HG03354 (cell line): Measurements from ENCODE around the gene TULP4.

Experiments
- ATAC-seq: cut with Tn5 transposase; IDR thresholded peaks from one replicate; pipeline ENCODE4 v1.9.1; 2021; ENCODE audit warnings: mild to moderate bottlenecking; ENCODE audit not compliant: unreplicated experiment, poor library complexity, severe bottlenecking

Gene TULP4

GRCh38 chr6:158312165-158312564, at the start of gene TULP4:
Gene TULP4 (plus strand): TSS chr6:158312465. CDS start chr6:158314017, 1,552 bp downstream.
- ATAC-seq = no peak

GRCh38 chr6:158262755-158263154, 49.5 kb upstream of the TULP4 start:
- ATAC-seq = no peak

GRCh38 chr6:158264180-158264579, 48.1 kb upstream of the TULP4 start:
- ATAC-seq = no peak

GRCh38 chr6:158266131-158266530, 46.1 kb upstream of the TULP4 start:
- ATAC-seq = no peak

DNA sequence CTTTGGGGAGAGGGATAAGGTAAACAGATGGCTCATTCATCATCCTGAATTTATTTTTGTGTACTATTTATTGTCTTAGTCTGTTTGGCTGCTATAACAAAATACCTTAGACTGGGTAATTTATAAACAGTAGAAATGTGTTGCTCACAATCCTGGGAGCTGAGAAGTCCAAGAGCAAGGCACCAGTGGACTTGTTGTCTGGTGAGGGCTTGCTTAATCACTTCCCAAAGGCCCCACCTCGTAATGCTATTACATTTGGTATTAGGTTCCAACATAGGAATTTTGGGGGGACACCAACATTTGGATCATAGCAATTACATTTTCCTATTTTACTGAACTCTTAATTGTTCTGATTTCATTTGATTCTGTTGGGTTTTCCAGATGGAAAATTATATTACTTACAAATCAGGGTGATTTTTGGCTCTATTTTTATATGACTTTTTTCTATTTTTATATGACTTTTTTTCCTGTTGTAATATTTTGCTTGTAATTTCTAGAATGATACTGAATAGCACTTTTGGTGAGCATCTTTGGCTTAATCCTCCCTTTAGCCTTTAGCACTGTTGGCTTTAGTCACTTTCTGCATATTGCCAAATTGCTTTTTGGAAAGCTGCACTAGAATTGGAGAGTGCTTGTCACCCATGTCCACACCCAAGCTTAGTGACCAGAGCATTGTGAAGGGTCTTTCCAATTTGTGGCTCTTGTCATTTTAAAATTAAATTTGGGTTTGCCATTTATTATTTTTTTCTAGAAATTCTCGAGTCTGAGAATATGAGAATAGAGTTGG, 43.7 kb upstream of the TULP4 start:
- no peak for ATAC-seq

DNA sequence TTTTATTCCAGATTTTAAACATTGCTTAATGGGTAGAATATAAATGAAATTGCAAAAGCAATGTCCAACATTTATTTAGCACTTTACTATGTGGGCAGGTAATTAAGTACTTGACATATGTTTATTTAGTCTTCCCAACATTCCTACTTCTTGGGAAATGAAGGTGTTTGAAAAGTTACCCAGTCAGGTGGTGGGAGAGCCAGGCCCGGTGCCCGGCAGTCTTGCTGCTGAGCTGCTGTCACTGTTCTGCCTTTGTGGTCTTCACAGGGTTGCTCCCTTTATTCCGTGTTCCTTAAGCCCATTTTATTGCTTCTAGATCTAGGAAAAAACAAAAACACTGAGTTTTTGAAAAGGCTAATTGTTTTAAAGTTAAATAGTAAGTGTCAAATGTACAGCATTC, 42.6 kb upstream of the TULP4 start:
- no peak for ATAC-seq

GRCh38 chr6:158270389-158271127, 41.7 kb upstream of the TULP4 start:
- ATAC-seq = no peak

- ATAC-seq = no peak
These were observed 39.9 kb upstream of the TULP4 start for GRCh38 chr6:158272324-158272723.

DNA sequence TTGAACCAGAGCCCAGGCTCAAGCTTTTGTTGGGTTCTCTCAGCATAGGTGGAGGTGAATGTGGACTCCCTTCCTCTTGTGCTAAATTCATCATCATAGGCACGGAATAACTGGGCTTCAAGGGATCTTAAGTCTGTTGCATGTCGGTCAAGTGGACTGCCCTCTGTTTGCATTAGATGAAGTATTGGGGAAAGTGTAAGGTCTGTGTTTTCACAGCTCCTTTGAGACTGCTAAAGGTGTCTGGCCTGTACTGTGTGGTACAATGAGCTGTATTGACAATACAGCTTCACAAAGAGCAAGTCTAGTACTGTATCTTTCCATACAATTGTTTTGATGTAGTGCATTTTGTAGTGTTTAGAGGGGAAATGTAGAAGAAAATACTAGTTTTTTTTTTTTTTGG, 34.3 kb upstream of the TULP4 start:
- ATAC-seq = no peak

- no peak for ATAC-seq
These were observed 32.6 kb upstream of the TULP4 start for GRCh38 chr6:158279615-158280014.

- ATAC-seq = peak; percentile 67
These were observed 28.8 kb upstream of the TULP4 start for GRCh38 chr6:158283304-158283980.

GRCh38 chr6:158284007-158284875, 28.0 kb upstream of the TULP4 start:
- no peak for ATAC-seq

- ATAC-seq = no peak
These were observed 27.2 kb upstream of the TULP4 start for GRCh38 chr6:158284876-158285655.

DNA sequence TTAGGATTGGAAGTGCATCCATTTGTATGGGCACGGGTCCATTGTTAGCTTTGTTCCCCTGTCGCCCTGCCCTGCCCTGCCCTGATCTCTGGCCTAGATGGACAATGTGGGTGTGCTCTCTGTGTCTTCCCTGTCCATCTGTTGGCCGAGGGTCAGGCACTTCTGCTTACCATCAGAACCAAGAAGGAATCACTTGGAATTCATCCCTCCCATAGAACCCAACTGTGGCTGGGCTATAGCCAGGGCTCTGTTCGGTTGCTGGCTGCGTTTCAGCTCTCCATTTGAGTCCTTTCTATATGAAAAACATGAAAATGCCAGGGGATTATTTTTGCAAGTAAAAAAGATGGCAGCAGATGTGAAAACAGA, 26.6 kb upstream of the TULP4 start:
- ATAC-seq = no peak

DNA sequence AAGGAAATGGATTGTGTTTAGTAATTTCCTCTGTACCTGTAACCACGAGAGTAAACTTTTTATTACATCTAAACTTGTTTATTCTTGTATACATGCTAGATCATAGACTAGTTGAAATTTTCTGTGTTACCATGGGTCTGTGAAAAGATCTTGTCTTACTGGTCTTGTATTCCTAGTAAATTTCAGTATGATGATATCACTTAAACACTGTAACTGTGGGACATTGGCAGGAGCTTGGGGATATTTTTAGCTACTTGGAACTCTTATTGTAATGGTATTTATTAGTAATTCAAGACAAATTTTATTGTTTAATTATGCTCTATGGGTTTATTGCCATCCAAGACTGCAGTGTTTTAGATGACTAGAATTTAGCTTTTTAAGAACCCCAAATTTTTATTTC, 25.9 kb upstream of the TULP4 start:
- no peak for ATAC-seq

DNA sequence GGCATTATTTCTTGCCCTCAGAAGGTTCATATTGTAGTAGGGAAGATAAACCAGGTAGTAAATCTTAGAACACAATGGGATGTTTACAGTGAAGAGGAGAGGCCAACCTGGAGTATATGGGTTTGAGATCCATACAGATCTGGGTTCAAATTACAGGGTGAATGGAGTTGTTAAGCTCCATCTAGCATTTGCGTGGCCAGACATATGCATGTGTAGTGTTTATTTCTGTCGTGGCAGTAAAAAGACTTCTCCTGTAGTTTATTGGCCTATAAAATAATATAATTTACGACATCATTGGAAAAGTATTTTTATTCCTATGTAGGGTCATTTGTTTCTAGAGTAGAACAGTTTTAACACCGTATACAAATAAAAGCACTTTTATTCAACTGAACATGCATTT, 25.2 kb upstream of the TULP4 start:
- no peak for ATAC-seq

DNA sequence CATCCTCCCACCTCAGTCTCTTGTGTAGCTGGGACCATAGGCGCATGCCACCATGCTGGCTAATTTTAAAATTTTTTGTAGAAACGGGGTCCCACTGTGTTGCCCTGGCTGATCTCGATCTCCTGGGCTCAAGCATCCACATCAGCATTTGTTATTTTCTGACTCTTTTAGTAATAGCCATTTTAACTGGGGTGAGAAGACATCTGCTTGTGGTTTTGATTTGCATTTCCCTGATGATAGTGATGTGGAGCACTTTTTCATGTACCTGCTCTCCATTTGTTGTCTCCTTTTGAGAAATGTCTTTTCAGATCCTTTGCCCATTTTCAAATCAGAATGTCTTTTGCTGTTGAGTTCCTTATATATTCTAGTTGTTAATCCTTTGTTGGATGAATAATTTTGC, 22.2 kb upstream of the TULP4 start:
- peak; percentile 73 for ATAC-seq

DNA sequence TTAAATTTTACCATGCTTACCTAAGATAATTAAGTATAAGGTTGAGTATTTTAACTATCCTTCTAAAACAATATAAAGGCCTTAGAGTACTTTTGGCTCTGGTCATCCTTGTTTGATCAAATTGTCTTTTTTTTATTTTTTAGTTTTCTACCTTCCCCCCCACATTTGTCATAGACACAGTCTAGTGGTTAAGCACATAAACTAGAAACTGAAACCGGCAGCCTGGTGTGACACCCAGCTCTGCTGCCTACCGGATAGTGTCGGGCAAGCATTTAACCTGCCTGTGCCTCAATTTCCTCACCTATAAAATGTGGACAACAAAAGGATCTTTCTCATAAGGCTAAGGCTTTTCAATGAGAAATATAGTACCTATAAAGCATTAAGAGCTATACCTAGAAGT, 21.6 kb upstream of the TULP4 start:
- peak; percentile 91 for ATAC-seq

- no peak for ATAC-seq
These were observed 20.2 kb upstream of the TULP4 start for GRCh38 chr6:158292016-158292415.
